OCI-LY1 (cell line): ENCODE measurements around the gene ACACA.

Source experiments
- H2AFZ ChIP-seq: fragments of 200-600 bp; sonication (generic), shearing (Covaris generic); 2 replicates; pipeline ENCODE4 v1.6.0; 2014; ENCODE audit warnings: antibody characterized with exemption, mild to moderate bottlenecking, low read length
- H3F3A ChIP-seq: fragments of 200-600 bp; sonication (generic), shearing (Covaris generic); 2 replicates; pipeline ENCODE4 v1.6.0; 2014; ENCODE audit warnings: mild to moderate bottlenecking, antibody characterized with exemption, low read length, moderate library complexity; ENCODE audit not compliant: insufficient read depth
- H3K27ac ChIP-seq: fragments of 200-600 bp; sonication (generic); 2 replicates; pipeline ENCODE4 v1.5.1; 2014; ENCODE audit warnings: low read length, mixed run types, mild to moderate bottlenecking, low read depth; ENCODE audit not compliant: poor library complexity, severe bottlenecking
- H3K27me3 ChIP-seq: fragments of 200-600 bp; sonication (generic); 2 replicates; pipeline ENCODE4 v1.6.0; 2014; ENCODE audit warnings: antibody characterized with exemption, mild to moderate bottlenecking, low read length, moderate library complexity; ENCODE audit not compliant: insufficient read depth
- H3K36me3 ChIP-seq: fragments of 200-600 bp; sonication (generic); 2 replicates; pipeline ENCODE4 v1.6.1; 2014; ENCODE audit warnings: mild to moderate bottlenecking, antibody characterized with exemption, low read length, moderate library complexity, mixed read lengths; ENCODE audit not compliant: insufficient read depth
- H3K4me1 ChIP-seq: fragments of 200-600 bp; sonication (generic); 2 replicates; pipeline ENCODE4 v1.5.1; 2014; ENCODE audit warnings: mild to moderate bottlenecking, low read length, moderate library complexity; ENCODE audit not compliant: insufficient read depth, severe bottlenecking
- H3K4me2 ChIP-seq: fragments of 200-600 bp; sonication (generic), shearing (Covaris generic); 2 replicates; pipeline ENCODE4 v1.6.1; 2014; ENCODE audit warnings: low read length
- H3K4me3 ChIP-seq: fragments of 200-600 bp; sonication (generic); 2 replicates; pipeline ENCODE4 v1.5.1; 2014; ENCODE audit warnings: low read length, low read depth, mild to moderate bottlenecking, mixed read lengths; ENCODE audit not compliant: poor library complexity, severe bottlenecking
- H3K79me2 ChIP-seq: fragments of 200-600 bp; shearing (Covaris generic); 2 replicates; pipeline ENCODE4 v1.6.1; 2016; ENCODE audit warnings: mixed run types, low read length, mixed read lengths; ENCODE audit not compliant: insufficient read depth
- H3K9ac ChIP-seq: fragments of 200-600 bp; sonication (generic), shearing (Covaris generic); 2 replicates; pipeline ENCODE4 v1.6.1; 2014; ENCODE audit warnings: mild to moderate bottlenecking, low read length, mixed read lengths
- H3K9me2 ChIP-seq: fragments of 200-600 bp; sonication (generic), shearing (Covaris generic); 2 replicates; pipeline ENCODE4 v1.6.1; 2014; ENCODE audit warnings: low read depth, mild to moderate bottlenecking, low read length, mixed read lengths
- H3K9me3 ChIP-seq: fragments of 200-600 bp; shearing (Covaris generic); 2 replicates; pipeline ENCODE4 v1.6.1; 2014; ENCODE audit warnings: low read length, mixed read lengths
- H4K20me1 ChIP-seq: fragments of 200-600 bp; sonication (generic), shearing (Covaris generic); 2 replicates; pipeline ENCODE4 v1.6.0; 2016; ENCODE audit warnings: mild to moderate bottlenecking, low read length; ENCODE audit not compliant: insufficient read depth
- CTCF ChIP-seq: fragments of 200-600 bp; sonication (generic), shearing (Covaris generic); IDR thresholded peaks from 2 replicates; pipeline ENCODE4 v1.5.1; 2017; ENCODE audit warnings: mild to moderate bottlenecking, antibody characterized with exemption, low read length, moderate library complexity, mixed read lengths
- EZH2 ChIP-seq: fragments of 200-600 bp; sonication (generic), shearing (Covaris generic); IDR thresholded peaks from 2 replicates; pipeline ENCODE4 v1.8.0; 2017; ENCODE audit warnings: borderline replicate concordance, mixed run types, mild to moderate bottlenecking, antibody characterized with exemption, low read length, moderate library complexity, mixed read lengths

ACACA gene

GRCh38 chr17:37124821-37125173, 281.8 kb downstream of the ACACA start:
- H2AFZ ChIP-seq = no peak overlapping the region
- H3F3A ChIP-seq = no peaks in the 10 kb centered on the region
- H3K9ac ChIP-seq = no peak overlapping the region
- peaks cover 88% of the 10 kb centered on the region for H3K36me3 ChIP-seq
- peak overlapping the region; percentile 59 for H3K27ac ChIP-seq
- no peaks in the 10 kb centered on the region for H3K9me3 ChIP-seq
- H3K4me1 ChIP-seq = peaks cover 14% of the 10 kb centered on the region
- H3K79me2 ChIP-seq = no peaks in the 10 kb centered on the region
- H3K4me2 ChIP-seq = no peak overlapping the region
- TF ChIP-seq CTCF (no peak), EZH2 (no peak)
- H3K9me2 ChIP-seq = no peaks in the 10 kb centered on the region
- H3K4me3 ChIP-seq = no peak overlapping the region
- no peaks in the 10 kb centered on the region for H3K27me3 ChIP-seq
- no peaks in the 10 kb centered on the region for H4K20me1 ChIP-seq

- Histone ChIP-seq H3K9me2 (no peaks in the 10 kb centered on the region), H3K9me3 (no peaks in the 10 kb centered on the region), H3K4me2 (no peak overlapping the region), H3K27me3 (no peaks in the 10 kb centered on the region), H3K36me3 (peaks cover 83% of the 10 kb centered on the region), H2AFZ (no peak overlapping the region), H3K4me3 (no peak overlapping the region), H3K27ac (peak overlapping the region; percentile 59), H3F3A (no peaks in the 10 kb centered on the region), H3K4me1 (peaks cover 14% of the 10 kb centered on the region), H4K20me1 (no peaks in the 10 kb centered on the region), H3K9ac (no peak overlapping the region), H3K79me2 (no peaks in the 10 kb centered on the region)
- TF ChIP-seq EZH2 (no peak), CTCF (no peak)
Observed at GRCh38 chr17:37123941-37124820, 282.5 kb downstream of the ACACA start.

- no peak overlapping the region for H3K9ac ChIP-seq
- no peaks in the 10 kb centered on the region for H3K79me2 ChIP-seq
- no peak overlapping the region for H3K4me3 ChIP-seq
- H2AFZ ChIP-seq = no peak overlapping the region
- no peak overlapping the region for H3K4me2 ChIP-seq
- TF ChIP-seq CTCF (no peak), EZH2 (no peak)
- H4K20me1 ChIP-seq = no peaks in the 10 kb centered on the region
- H3K4me1 ChIP-seq = peaks cover 14% of the 10 kb centered on the region
- no peaks in the 10 kb centered on the region for H3K9me2 ChIP-seq
- no peak overlapping the region for H3K27ac ChIP-seq
- H3K9me3 ChIP-seq = no peaks in the 10 kb centered on the region
- no peaks in the 10 kb centered on the region for H3F3A ChIP-seq
- H3K27me3 ChIP-seq = no peaks in the 10 kb centered on the region
- peaks cover 83% of the 10 kb centered on the region for H3K36me3 ChIP-seq
Observed at GRCh38 chr17:37123386-37123785, 283.2 kb downstream of the ACACA start.
